ENCODE data around the gene ADCY10. TPM values are rescaled to one million over a fixed set of nuclear protein-coding genes. Genes with fewer than 3 reads are reported as not detected.

Gene ADCY10
- total RNA-seq, 2 experiments from 2014 or later: 0.15 TPM; not detected in 1

GRCh38 chr1:167911413-167911812 is 2.5 kb downstream of the ADCY10 start:
- Histone ChIP-seq H3K79me2 (ENCODE audit: insufficient read depth, low read depth, low read length) (no peaks in the 10 kb centered on the region), H3K9me2 (ENCODE audit: insufficient read depth, low read length) (no peaks in the 10 kb centered on the region), H2AFZ (ENCODE audit: low read length) (no peak overlapping the region), H3K36me3 (ENCODE audit: insufficient read depth, low read length) (0 out of 2 replicates have a peak, but pooled peaks cover 1% of the 10 kb centered on the region), H3K9me3 (ENCODE audit: low read length) (peaks cover 19% of the 10 kb centered on the region; the same call in 1 of the 2 replicates), H4K20me1 (ENCODE audit: insufficient read depth, low read length) (no peaks in the 10 kb centered on the region), H3K4me1 (ENCODE audit: insufficient read depth, low read length, poor library complexity, severe bottlenecking) (no peaks in the 10 kb centered on the region), H3K4me3 (ENCODE audit: low read depth, low read length, poor library complexity, severe bottlenecking) (no peak overlapping the region), H3K27ac (ENCODE audit: low read depth, low read length, poor library complexity, severe bottlenecking) (no peak overlapping the region), H3K4me2 (ENCODE audit: low read length) (no peak overlapping the region)
- intact Hi-C loops (cut with micrococcal nuclease; ENCODE audit: unreplicated experiment): no loop called here
- no peak for DNase-seq (ENCODE audit: low spot score)
- ChIA-PET CTCF (ENCODE audit: unreplicated experiment) (no interaction called here), POLR2A (interaction anchor here (0.7 to 1.0 kb wide), 2 partner anchors 20 to 97 kb away, joined by 4 read pairs; no protein-coding TSS in a partner anchor)
- BruUV-seq (replicated peaks): no TSS peak
- TF ChIP-seq CTCF (conservative IDR thresholded peaks at IDR 0.05; ENCODE audit: low read length): no peak
- no peak for TF ChIP-seq EZH2phosphoT487 (IDR thresholded peaks at IDR 0.05; ENCODE audit: borderline replicate concordance, low read depth, low read length)

DNA sequence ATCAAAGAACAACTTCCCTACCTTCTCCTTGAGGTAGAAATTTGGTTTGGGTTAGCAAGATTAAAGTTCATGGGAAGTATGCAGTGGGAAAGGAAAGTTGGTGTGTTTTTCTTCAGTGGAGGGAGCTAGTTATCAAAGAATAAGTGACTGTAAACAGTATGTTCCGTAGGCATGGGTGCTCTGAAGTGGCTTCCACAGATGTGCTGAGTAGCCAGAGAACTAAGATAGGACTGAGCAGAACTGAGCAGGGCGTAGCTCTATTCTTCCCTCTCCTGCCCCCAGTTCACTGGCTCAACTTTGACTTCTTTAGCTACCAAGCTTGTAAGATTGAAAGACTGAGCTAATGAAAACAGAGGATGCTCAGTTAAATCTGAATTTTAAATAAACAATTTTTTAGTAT is 3.4 kb downstream of the ADCY10 start:
- Histone ChIP-seq H2AFZ (ENCODE audit: low read length) (no peak overlapping the region), H4K20me1 (ENCODE audit: insufficient read depth, low read length) (no peaks in the 10 kb centered on the region), H3K79me2 (ENCODE audit: insufficient read depth, low read depth, low read length) (no peaks in the 10 kb centered on the region), H3K9me2 (ENCODE audit: insufficient read depth, low read length) (no peaks in the 10 kb centered on the region), H3K27ac (ENCODE audit: low read depth, low read length, poor library complexity, severe bottlenecking) (no peak overlapping the region), H3K36me3 (ENCODE audit: insufficient read depth, low read length) (no peaks in the 10 kb centered on the region), H3K4me1 (ENCODE audit: insufficient read depth, low read length, poor library complexity, severe bottlenecking) (no peaks in the 10 kb centered on the region), H3K9me3 (ENCODE audit: low read length) (peaks cover 19% of the 10 kb centered on the region; the same call in 1 of the 2 replicates), H3K4me2 (ENCODE audit: low read length) (no peak overlapping the region), H3K4me3 (ENCODE audit: low read depth, low read length, poor library complexity, severe bottlenecking) (no peak overlapping the region)
- ChIA-PET POLR2A (interaction anchor here (0.7 to 1.0 kb wide), 3 partner anchors 21 to 98 kb away, joined by 4 read pairs; no protein-coding TSS in a partner anchor), CTCF (ENCODE audit: unreplicated experiment) (no interaction called here)
- intact Hi-C loops (cut with micrococcal nuclease; ENCODE audit: unreplicated experiment): no loop called here
- no peak for DNase-seq (ENCODE audit: low spot score)
- no TSS peak for BruUV-seq (replicated peaks)
- TF ChIP-seq EZH2phosphoT487 (IDR thresholded peaks at IDR 0.05; ENCODE audit: borderline replicate concordance, low read depth, low read length): no peak
- no peak for TF ChIP-seq CTCF (conservative IDR thresholded peaks at IDR 0.05; ENCODE audit: low read length)

DNA sequence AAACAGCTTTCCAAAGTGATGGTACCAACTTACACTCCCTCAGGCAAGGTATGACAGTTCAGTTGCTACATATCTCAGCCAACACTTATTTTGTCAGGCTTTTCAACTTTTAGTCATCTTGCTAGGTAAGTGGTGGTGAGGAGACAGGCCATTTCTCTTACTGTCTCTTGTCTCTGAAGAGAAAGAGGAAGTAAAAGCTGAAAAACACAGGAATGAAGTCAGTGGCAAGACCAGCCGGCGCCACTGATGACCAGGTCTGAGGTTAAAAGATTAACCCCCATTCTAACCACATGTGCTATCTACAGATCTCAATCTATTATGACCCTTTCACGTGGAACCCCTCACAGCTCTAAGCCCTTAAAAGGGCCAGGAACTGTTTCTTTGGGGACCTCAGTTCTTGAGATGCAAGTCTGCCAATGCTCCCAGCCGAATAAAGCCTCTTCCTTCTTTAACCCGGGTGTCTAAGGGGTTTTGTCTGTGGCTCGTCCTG is 4.2 kb downstream of the ADCY10 start:
- Histone ChIP-seq H3K4me3 (ENCODE audit: low read depth, low read length, poor library complexity, severe bottlenecking) (no peak overlapping the region), H3K9me2 (ENCODE audit: insufficient read depth, low read length) (no peaks in the 10 kb centered on the region), H2AFZ (ENCODE audit: low read length) (no peak overlapping the region), H4K20me1 (ENCODE audit: insufficient read depth, low read length) (no peaks in the 10 kb centered on the region), H3K4me2 (ENCODE audit: low read length) (no peak overlapping the region), H3K9me3 (ENCODE audit: low read length) (peaks cover 19% of the 10 kb centered on the region; the same call in 1 of the 2 replicates), H3K4me1 (ENCODE audit: insufficient read depth, low read length, poor library complexity, severe bottlenecking) (no peaks in the 10 kb centered on the region), H3K79me2 (ENCODE audit: insufficient read depth, low read depth, low read length) (no peaks in the 10 kb centered on the region), H3K36me3 (ENCODE audit: insufficient read depth, low read length) (no peaks in the 10 kb centered on the region), H3K27ac (ENCODE audit: low read depth, low read length, poor library complexity, severe bottlenecking) (no peak overlapping the region)
- TF ChIP-seq EZH2phosphoT487 (IDR thresholded peaks at IDR 0.05; ENCODE audit: borderline replicate concordance, low read depth, low read length) (no peak), CTCF (conservative IDR thresholded peaks at IDR 0.05; ENCODE audit: low read length) (no peak)
- DNase-seq (ENCODE audit: low spot score): no peak
- ChIA-PET POLR2A (interaction anchor here (0.9 to 1.5 kb wide), 3 partner anchors 11 to 21 kb away, joined by 3 to 6 read pairs (median 4); no protein-coding TSS in a partner anchor), CTCF (ENCODE audit: unreplicated experiment) (no interaction called here)
- intact Hi-C loops (cut with micrococcal nuclease; ENCODE audit: unreplicated experiment): no loop called here
- BruUV-seq (replicated peaks): no TSS peak
